Effector memory CD4-positive, alpha-beta T cell (primary cell): ENCODE data around the gene CELF5.
A peak's percentile ranks its signal among the peaks of the same experiment; 100 is the strongest.

Experiments
- DNase-seq, 3 donors: peaks; one replicate each; pipeline ENCODE4 v3.0.0-alpha.2; 2020
- H3K27ac ChIP-seq: 2 replicates; pipeline ENCODE4 v1.7.0; 2013; ENCODE audit warnings: mild to moderate bottlenecking, low read length, moderate library complexity; ENCODE audit not compliant: insufficient read depth, poor library complexity, severe bottlenecking
- H3K27me3 ChIP-seq: replicated peaks from 2 replicates; pipeline ENCODE4 v1.7.0; 2013; ENCODE audit warnings: mild to moderate bottlenecking, low read length; ENCODE audit not compliant: insufficient read depth, control insufficient read depth, poor library complexity, severe bottlenecking
- H3K36me3 ChIP-seq: 2 replicates; pipeline ENCODE4 v1.7.0; 2013; ENCODE audit warnings: mild to moderate bottlenecking, low read length, moderate library complexity; ENCODE audit not compliant: control insufficient read depth, insufficient read depth
- H3K4me1 ChIP-seq: 2 replicates; pipeline ENCODE4 v1.7.0; 2013; ENCODE audit warnings: low read length, mild to moderate bottlenecking; ENCODE audit not compliant: control insufficient read depth, insufficient read depth, poor library complexity, severe bottlenecking
- H3K4me3 ChIP-seq: 2 replicates; pipeline ENCODE4 v1.7.0; 2013; ENCODE audit warnings: low read length, low read depth, mild to moderate bottlenecking; ENCODE audit not compliant: insufficient read depth, poor library complexity, severe bottlenecking
- H3K9me3 ChIP-seq: 2 replicates; pipeline ENCODE4 v1.7.0; 2013; ENCODE audit warnings: mild to moderate bottlenecking, low read length, moderate library complexity; ENCODE audit not compliant: control insufficient read depth

Gene CELF5

GRCh38 chr19:3279306-3279705 lies 54.8 kb downstream of the CELF5 start:
- no peak for DNase-seq
- no peak overlapping the region for H3K27ac ChIP-seq
- peaks cover 17% of the 10 kb centered on the region for H3K4me1 ChIP-seq
- no peak overlapping the region for H3K4me3 ChIP-seq
- no peaks in the 10 kb centered on the region for H3K9me3 ChIP-seq
- H3K36me3 ChIP-seq: no peaks in the 10 kb centered on the region
- no peaks in the 10 kb centered on the region for H3K27me3 ChIP-seq

- DNase-seq: no peak
- H3K9me3 ChIP-seq: no peaks in the 10 kb centered on the region
- no peaks in the 10 kb centered on the region for H3K36me3 ChIP-seq
- no peaks in the 10 kb centered on the region for H3K27me3 ChIP-seq
- H3K4me3 ChIP-seq: no peak overlapping the region
- H3K4me1 ChIP-seq: peaks cover 15% of the 10 kb centered on the region
- H3K27ac ChIP-seq: no peak overlapping the region
Observed at GRCh38 chr19:3281026-3281425, 56.6 kb downstream of the CELF5 start.

GRCh38 chr19:3282155-3282554 lies 57.7 kb downstream of the CELF5 start:
- Histone ChIP-seq H3K27ac (no peak overlapping the region), H3K9me3 (no peaks in the 10 kb centered on the region), H3K36me3 (no peaks in the 10 kb centered on the region), H3K4me3 (no peak overlapping the region), H3K27me3 (no peaks in the 10 kb centered on the region), H3K4me1 (peaks cover 10% of the 10 kb centered on the region)
- no peak for DNase-seq

- peaks cover 10% of the 10 kb centered on the region for H3K4me1 ChIP-seq
- H3K4me3 ChIP-seq: no peak overlapping the region
Observed at GRCh38 chr19:3282564-3282963, 58.1 kb downstream of the CELF5 start.

GRCh38 chr19:3283246-3283751 lies 58.8 kb downstream of the CELF5 start:
- H3K27ac ChIP-seq: no peak overlapping the region
- DNase-seq: no peak
- H3K9me3 ChIP-seq: no peaks in the 10 kb centered on the region
- H3K4me1 ChIP-seq: peaks cover 10% of the 10 kb centered on the region
- H3K27me3 ChIP-seq: no peaks in the 10 kb centered on the region
- no peak overlapping the region for H3K4me3 ChIP-seq
- H3K36me3 ChIP-seq: no peaks in the 10 kb centered on the region

More at GRCh38 chr19:3282564-3282963, 58.1 kb downstream of the CELF5 start:
- H3K36me3 ChIP-seq: no peaks in the 10 kb centered on the region
- H3K27me3 ChIP-seq: no peaks in the 10 kb centered on the region
- no peak for DNase-seq
- H3K27ac ChIP-seq: no peak overlapping the region
- no peaks in the 10 kb centered on the region for H3K9me3 ChIP-seq

GRCh38 chr19:3283886-3284657 lies 59.6 kb downstream of the CELF5 start:
- H3K27ac ChIP-seq: no peak overlapping the region
- no peaks in the 10 kb centered on the region for H3K36me3 ChIP-seq
- H3K4me3 ChIP-seq: peak overlapping the region; percentile 39
- no peak for DNase-seq
- H3K9me3 ChIP-seq: no peaks in the 10 kb centered on the region
- peaks cover 10% of the 10 kb centered on the region for H3K4me1 ChIP-seq
- no peaks in the 10 kb centered on the region for H3K27me3 ChIP-seq

GRCh38 chr19:3284759-3285646 lies 60.5 kb downstream of the CELF5 start:
- Histone ChIP-seq H3K27me3 (peaks cover 2% of the 10 kb centered on the region), H3K36me3 (no peaks in the 10 kb centered on the region), H3K9me3 (no peaks in the 10 kb centered on the region), H3K27ac (no peak overlapping the region), H3K4me1 (peaks cover 10% of the 10 kb centered on the region), H3K4me3 (peak overlapping the region; percentile 39)
- peak; percentile 55 to 72 (median 67) for DNase-seq

- H3K9me3 ChIP-seq: no peaks in the 10 kb centered on the region
- H3K27ac ChIP-seq: no peak overlapping the region
- H3K36me3 ChIP-seq: no peaks in the 10 kb centered on the region
- DNase-seq: peak; percentile 44 to 63 (median 58)
- peaks cover 3% of the 10 kb centered on the region for H3K27me3 ChIP-seq
- no peak overlapping the region for H3K4me3 ChIP-seq
- peaks cover 10% of the 10 kb centered on the region for H3K4me1 ChIP-seq
Observed at GRCh38 chr19:3285647-3286176, 61.3 kb downstream of the CELF5 start.

GRCh38 chr19:3287814-3288213 lies 63.4 kb downstream of the CELF5 start:
- Histone ChIP-seq H3K27me3 (peaks cover 3% of the 10 kb centered on the region), H3K9me3 (no peaks in the 10 kb centered on the region), H3K27ac (no peak overlapping the region), H3K4me3 (no peak overlapping the region), H3K36me3 (no peaks in the 10 kb centered on the region), H3K4me1 (peaks cover 10% of the 10 kb centered on the region)
- DNase-seq: no peak
